GM20000 (cell line): ENCODE results near the gene RAB20.

Source experiments
- DNase-seq: peaks from one replicate; pipeline ENCODE4 v3.0.0; 2012; ENCODE audit warnings: low spot score
- TF ChIP-seq, protein P1 (sequence below): IDR thresholded peaks from 2 replicates; pipeline ENCODE4 v1.5.1; 2012; ENCODE audit warnings: mild to moderate bottlenecking, control low read depth; ENCODE audit errors: extremely low read depth, missing control alignments

RAB20 gene

GRCh38 chr13:110524541-110525257 lies 36.8 kb downstream of the RAB20 start:
- DNase-seq: no peak
- TF ChIP-seq, protein P1, sequence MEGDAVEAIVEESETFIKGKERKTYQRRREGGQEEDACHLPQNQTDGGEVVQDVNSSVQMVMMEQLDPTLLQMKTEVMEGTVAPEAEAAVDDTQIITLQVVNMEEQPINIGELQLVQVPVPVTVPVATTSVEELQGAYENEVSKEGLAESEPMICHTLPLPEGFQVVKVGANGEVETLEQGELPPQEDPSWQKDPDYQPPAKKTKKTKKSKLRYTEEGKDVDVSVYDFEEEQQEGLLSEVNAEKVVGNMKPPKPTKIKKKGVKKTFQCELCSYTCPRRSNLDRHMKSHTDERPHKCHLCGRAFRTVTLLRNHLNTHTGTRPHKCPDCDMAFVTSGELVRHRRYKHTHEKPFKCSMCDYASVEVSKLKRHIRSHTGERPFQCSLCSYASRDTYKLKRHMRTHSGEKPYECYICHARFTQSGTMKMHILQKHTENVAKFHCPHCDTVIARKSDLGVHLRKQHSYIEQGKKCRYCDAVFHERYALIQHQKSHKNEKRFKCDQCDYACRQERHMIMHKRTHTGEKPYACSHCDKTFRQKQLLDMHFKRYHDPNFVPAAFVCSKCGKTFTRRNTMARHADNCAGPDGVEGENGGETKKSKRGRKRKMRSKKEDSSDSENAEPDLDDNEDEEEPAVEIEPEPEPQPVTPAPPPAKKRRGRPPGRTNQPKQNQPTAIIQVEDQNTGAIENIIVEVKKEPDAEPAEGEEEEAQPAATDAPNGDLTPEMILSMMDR: no peak

DNA sequence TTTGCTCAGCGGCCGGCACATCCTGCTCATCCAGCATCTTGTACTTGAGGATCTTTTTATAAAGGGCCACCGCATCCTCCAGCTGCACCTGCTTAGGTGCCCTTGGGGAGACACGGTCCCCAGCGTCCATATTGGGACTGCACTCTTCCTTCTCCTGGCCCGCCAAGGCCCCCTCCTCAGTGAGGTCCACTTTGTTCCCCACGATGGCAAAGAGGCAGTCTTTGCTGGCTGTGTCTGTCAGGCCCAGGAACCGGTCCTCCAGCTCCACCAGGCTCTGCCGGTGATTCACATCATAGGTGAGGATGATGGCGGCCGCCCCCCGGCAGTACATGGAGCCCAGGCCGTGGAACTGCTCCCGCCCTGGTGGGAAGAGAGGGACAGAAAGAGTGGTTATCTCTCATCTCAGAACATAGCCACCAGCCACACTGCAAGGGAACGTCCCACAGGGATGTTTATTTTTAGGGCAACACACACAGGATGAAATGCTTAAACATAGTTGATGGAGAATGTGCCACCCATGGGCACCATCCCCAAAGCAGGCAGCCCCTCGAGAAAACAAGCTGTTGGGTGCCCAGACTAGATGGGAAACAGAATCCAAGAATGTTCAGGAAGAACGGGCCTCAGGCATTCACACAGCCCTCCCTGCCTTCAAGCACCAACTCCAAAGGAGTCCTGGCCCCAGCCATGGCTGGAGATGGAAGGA lies 37.5 kb downstream of the RAB20 start:
- no peak for DNase-seq
- TF ChIP-seq, protein P1: no peak

DNA sequence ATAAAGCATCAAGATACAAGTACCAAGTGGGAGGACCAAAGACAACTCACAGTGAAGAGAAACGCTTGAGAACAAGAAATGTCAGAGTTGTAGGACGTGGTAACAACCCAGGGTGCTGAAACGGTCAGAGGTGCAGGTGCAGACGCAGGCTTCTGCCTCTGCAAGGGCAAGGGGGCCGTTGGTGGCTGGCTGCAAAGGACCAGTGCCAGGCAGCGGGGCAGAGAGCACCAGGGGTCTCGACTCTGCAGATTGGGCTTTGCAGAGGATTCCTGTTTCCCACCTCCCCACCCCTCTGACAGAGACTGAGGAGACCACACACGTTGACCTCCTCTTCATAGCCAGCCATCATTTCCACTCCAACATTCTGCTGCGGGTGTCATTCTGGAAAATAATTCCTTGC lies 38.3 kb downstream of the RAB20 start:
- TF ChIP-seq, protein P1: no peak
- DNase-seq: no peak

GRCh38 chr13:110522721-110523120 lies 38.8 kb downstream of the RAB20 start:
- DNase-seq: no peak
- TF ChIP-seq, protein P1: no peak

GRCh38 chr13:110521946-110522345 lies 39.6 kb downstream of the RAB20 start:
- TF ChIP-seq, protein P1: no peak
- no peak for DNase-seq

- TF ChIP-seq, protein P1: no peak
- no peak for DNase-seq
These were observed 40.2 kb downstream of the RAB20 start for GRCh38 chr13:110521296-110521680.
